Calu3 (cell line): ENCODE data around the gene ASB15. TPM values are rescaled to one million over a fixed set of nuclear protein-coding genes. Genes with fewer than 3 reads are reported as not detected.

Experiments
- BruUV-seq: library from RNA; stranded (reverse); fragments of 400-500 nt; replicated peaks from 2 replicates; lab custom pipeline; 2021; lab: Mats Ljungman, UMichigan
- CTCF ChIA-PET: fragments of 300-600 bp; sonication (Branson Sonifier 250); formaldehyde crosslinking; loops from one replicate; lab custom pipeline; 2022; ENCODE audit warnings: antibody characterized with exemption; lab: Charles Lee
- DNase-seq: peaks from one replicate; pipeline ENCODE4 v3.0.0; 2022
- H3K27ac Mint-ChIP-seq: one replicate; pipeline ENCODE4 v1.8.0; 2022; ENCODE audit warnings: mixed read lengths; ENCODE audit not compliant: unreplicated experiment
- H3K27me3 Mint-ChIP-seq: one replicate; pipeline ENCODE4 v1.8.0; 2022; ENCODE audit warnings: mixed read lengths; ENCODE audit not compliant: unreplicated experiment
- H3K36me3 Mint-ChIP-seq: one replicate; pipeline ENCODE4 v1.8.0; 2022; ENCODE audit warnings: mild to moderate bottlenecking, moderate library complexity, mixed read lengths; ENCODE audit not compliant: insufficient read depth, unreplicated experiment
- H3K4me1 Mint-ChIP-seq: one replicate; pipeline ENCODE4 v1.8.0; 2022; ENCODE audit warnings: mild to moderate bottlenecking, low read depth, mixed read lengths; ENCODE audit not compliant: unreplicated experiment
- H3K4me3 Mint-ChIP-seq: one replicate; pipeline ENCODE4 v1.8.0; 2022; ENCODE audit warnings: mild to moderate bottlenecking, low read depth, moderate library complexity, mixed read lengths; ENCODE audit not compliant: unreplicated experiment
- H3K9me3 Mint-ChIP-seq: one replicate; pipeline ENCODE4 v1.8.0; 2022; ENCODE audit warnings: low read depth, mixed read lengths; ENCODE audit not compliant: unreplicated experiment
- intact Hi-C: fragments of 100-400 bp; cut with micrococcal nuclease; formaldehyde crosslinking; loops from one replicate; pipeline ENCODE4 v1.10.0; 2022; ENCODE audit not compliant: unreplicated experiment
- total RNA-seq: library from RNA; stranded (reverse); gene quantifications from 2 replicates; pipeline ENCODE4 v1.2.3, GENCODE V29; 2022
- TF ChIP-seq, protein P1 (sequence below): fragments of 200-600 bp; IDR thresholded peaks from one replicate; pipeline ENCODE4 v1.8.0; 2022; ENCODE audit warnings: antibody characterized with exemption; ENCODE audit not compliant: unreplicated experiment

The ASB15 gene
- total RNA-seq, 1 experiment from 2014 or later = not detected

DNA sequence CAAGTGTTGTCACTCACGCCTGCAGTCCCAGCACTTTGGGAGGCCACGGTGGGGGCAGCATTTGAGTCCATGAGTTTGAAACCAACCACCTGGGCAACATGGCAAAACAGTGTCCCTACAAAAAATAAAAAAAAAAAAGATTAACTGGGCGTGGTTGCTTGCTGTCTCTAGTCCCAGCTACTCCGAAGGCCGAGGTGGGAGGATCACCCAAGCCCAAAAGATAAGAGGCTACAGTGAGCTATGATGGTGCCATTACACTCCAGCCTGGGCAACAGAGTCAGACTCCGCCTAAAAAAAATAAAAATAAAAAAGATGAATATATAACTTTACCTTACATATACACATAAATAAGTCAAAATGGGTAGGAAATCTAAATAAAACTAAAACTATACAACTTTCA, 51.5 kb downstream of the ASB15 start:
- no TSS peak for BruUV-seq
- no peaks in the 10 kb centered on the region for H3K27me3 Mint-ChIP-seq
- no peaks in the 10 kb centered on the region for H3K4me1 Mint-ChIP-seq
- no peak for DNase-seq
- TF ChIP-seq, protein P1, sequence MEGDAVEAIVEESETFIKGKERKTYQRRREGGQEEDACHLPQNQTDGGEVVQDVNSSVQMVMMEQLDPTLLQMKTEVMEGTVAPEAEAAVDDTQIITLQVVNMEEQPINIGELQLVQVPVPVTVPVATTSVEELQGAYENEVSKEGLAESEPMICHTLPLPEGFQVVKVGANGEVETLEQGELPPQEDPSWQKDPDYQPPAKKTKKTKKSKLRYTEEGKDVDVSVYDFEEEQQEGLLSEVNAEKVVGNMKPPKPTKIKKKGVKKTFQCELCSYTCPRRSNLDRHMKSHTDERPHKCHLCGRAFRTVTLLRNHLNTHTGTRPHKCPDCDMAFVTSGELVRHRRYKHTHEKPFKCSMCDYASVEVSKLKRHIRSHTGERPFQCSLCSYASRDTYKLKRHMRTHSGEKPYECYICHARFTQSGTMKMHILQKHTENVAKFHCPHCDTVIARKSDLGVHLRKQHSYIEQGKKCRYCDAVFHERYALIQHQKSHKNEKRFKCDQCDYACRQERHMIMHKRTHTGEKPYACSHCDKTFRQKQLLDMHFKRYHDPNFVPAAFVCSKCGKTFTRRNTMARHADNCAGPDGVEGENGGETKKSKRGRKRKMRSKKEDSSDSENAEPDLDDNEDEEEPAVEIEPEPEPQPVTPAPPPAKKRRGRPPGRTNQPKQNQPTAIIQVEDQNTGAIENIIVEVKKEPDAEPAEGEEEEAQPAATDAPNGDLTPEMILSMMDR = no peak
- intact Hi-C loops = no loop called here
- no peaks in the 10 kb centered on the region for H3K36me3 Mint-ChIP-seq
- no peak overlapping the region for H3K27ac Mint-ChIP-seq
- CTCF ChIA-PET = interaction anchor here (0.6 kb wide), 1 partner anchor 287 kb away, joined by 4 read pairs; no protein-coding TSS in a partner anchor
- no peak overlapping the region for H3K4me3 Mint-ChIP-seq
- H3K9me3 Mint-ChIP-seq = no peaks in the 10 kb centered on the region

DNA sequence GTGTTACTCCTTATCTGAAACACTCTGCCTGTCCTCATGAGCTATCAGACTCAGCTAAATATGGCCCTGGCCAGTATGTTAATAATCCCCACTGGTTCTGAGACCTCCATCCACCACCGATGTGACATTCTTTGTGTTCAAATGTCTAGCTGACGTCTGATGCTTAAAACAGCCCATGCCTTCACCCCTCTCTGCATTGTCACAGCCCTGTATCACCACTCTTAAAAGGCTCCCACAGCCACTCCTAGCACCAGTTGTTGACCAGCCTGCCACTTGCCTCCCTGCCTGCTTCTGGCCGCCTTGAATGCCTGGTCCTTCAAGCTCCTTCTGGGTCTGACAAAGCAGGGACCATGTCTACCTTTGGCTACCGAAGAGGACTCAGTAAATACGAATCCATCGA, 54.0 kb downstream of the ASB15 start, which contains the start of gene LMOD2:
Gene LMOD2 (plus strand): TSS at position 253 of the 400 bp plus-strand sequence. CDS start 98 bp downstream, at position 351.
- no TSS peak for BruUV-seq
- no peaks in the 10 kb centered on the region for H3K36me3 Mint-ChIP-seq
- CTCF ChIA-PET = no interaction called here
- H3K4me1 Mint-ChIP-seq = no peaks in the 10 kb centered on the region
- H3K27me3 Mint-ChIP-seq = peaks cover 22% of the 10 kb centered on the region
- no peak for DNase-seq
- no peak within 1 kb of the TSS for H3K27ac Mint-ChIP-seq
- H3K9me3 Mint-ChIP-seq = no peaks in the 10 kb centered on the region
- H3K4me3 Mint-ChIP-seq = no peak within 1 kb of the TSS
- TF ChIP-seq, protein P1 = no peak
- intact Hi-C loops = no loop called here

- intact Hi-C loops = no loop called here
- TF ChIP-seq, protein P1 = no peak
- H3K4me1 Mint-ChIP-seq = no peaks in the 10 kb centered on the region
- no peak overlapping the region for H3K4me3 Mint-ChIP-seq
- no peaks in the 10 kb centered on the region for H3K9me3 Mint-ChIP-seq
- no peak overlapping the region for H3K27ac Mint-ChIP-seq
- no peak for DNase-seq
- CTCF ChIA-PET = no interaction called here
- peaks cover 33% of the 10 kb centered on the region for H3K27me3 Mint-ChIP-seq
- BruUV-seq = no TSS peak
- H3K36me3 Mint-ChIP-seq = no peaks in the 10 kb centered on the region
Measured at GRCh38 chr7:123656544-123657303, 55.1 kb downstream of the ASB15 start.

DNA sequence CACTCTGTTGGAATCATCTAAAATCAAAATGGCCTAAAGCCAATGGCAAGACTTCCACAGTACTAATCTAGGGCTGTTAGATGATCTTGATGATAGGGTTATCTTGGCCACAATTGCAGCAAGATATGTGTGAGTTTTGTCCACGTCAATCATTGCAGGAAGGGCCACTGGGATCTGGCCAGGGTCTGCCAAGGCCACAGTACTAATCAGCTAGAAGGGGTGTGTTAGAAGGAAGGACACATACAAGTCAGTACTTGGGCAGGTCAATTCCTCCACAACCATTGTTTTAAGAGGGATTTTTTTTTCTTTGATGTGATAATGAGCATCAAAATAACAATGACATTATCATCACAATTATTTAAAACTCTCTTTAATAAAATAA, 55.7 kb downstream of the ASB15 start:
- H3K27ac Mint-ChIP-seq = no peak overlapping the region
- BruUV-seq = no TSS peak
- intact Hi-C loops = no loop called here
- TF ChIP-seq, protein P1 = no peak
- H3K4me1 Mint-ChIP-seq = no peaks in the 10 kb centered on the region
- no peak overlapping the region for H3K4me3 Mint-ChIP-seq
- CTCF ChIA-PET = interaction anchor here (0.7 kb wide), 2 partner anchors 70 to 852 kb away, joined by 3 read pairs; no protein-coding TSS in a partner anchor
- no peak for DNase-seq
- peaks cover 39% of the 10 kb centered on the region for H3K27me3 Mint-ChIP-seq
- no peaks in the 10 kb centered on the region for H3K9me3 Mint-ChIP-seq
- H3K36me3 Mint-ChIP-seq = no peaks in the 10 kb centered on the region
